Breast epithelium (tissue), 3 donors: ENCODE data around the gene KRT6C.

Experiments
- POLR2A ChIP-seq: fragments of 450-650 bp; IDR thresholded peaks from one replicate; pipeline ENCODE4 v1.6.1; 2016; ENCODE audit warnings: antibody characterized with exemption, mild to moderate bottlenecking, moderate library complexity
- POLR2AphosphoS5 ChIP-seq, 3 donors: sonication (generic); formaldehyde crosslinking; IDR thresholded peaks; one replicate each; pipeline ENCODE4 v1.6.1; 2017; ENCODE audit warnings: antibody characterized with exemption in 3 of 3
- TF ChIP-seq, protein P1 (sequence below), 3 donors: fragments of 450-650 bp; IDR thresholded peaks; one replicate each; pipeline ENCODE4 v1.5.1; 2016 to 2017; ENCODE audit warnings: antibody characterized with exemption in 3 of 3, mild to moderate bottlenecking in 3 of 3, moderate library complexity in 3 of 3

DNA sequence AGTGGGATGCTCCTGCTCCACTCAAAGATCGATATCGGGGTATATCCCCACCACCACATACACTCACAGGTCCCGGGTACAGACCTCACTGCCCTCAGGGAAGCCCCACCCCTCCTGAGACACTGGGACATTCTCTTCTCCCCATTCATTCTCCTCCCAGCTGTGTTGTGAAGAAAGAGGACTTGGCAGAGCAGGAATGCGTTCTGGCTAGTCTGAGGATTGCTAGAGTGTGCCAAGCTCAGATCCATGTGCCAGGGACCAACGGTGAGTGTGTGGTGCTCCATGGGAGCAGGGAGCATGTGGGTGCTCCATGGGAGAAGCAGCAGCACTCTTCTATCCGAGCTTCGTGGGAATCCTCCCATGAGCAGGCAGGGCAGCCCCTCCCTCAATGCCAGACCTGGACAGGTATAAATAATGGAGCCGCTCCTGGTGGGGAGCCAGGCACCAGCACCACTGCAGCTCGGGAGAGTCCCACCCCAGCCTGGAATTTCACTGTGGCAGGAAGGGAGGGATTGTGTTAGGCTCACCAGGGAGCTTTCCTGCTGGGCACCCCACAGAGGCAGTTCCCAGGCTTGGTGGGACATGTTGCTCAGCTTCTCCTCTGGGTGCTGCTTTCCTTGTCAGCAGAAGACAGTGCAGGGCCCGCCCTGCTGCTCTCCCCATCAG lies 48.9 kb upstream of the KRT6C start:
- TF ChIP-seq, protein P1, sequence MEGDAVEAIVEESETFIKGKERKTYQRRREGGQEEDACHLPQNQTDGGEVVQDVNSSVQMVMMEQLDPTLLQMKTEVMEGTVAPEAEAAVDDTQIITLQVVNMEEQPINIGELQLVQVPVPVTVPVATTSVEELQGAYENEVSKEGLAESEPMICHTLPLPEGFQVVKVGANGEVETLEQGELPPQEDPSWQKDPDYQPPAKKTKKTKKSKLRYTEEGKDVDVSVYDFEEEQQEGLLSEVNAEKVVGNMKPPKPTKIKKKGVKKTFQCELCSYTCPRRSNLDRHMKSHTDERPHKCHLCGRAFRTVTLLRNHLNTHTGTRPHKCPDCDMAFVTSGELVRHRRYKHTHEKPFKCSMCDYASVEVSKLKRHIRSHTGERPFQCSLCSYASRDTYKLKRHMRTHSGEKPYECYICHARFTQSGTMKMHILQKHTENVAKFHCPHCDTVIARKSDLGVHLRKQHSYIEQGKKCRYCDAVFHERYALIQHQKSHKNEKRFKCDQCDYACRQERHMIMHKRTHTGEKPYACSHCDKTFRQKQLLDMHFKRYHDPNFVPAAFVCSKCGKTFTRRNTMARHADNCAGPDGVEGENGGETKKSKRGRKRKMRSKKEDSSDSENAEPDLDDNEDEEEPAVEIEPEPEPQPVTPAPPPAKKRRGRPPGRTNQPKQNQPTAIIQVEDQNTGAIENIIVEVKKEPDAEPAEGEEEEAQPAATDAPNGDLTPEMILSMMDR (IDR thresholded peaks at IDR 0.05) = no peak
- TF ChIP-seq POLR2A (no peak), POLR2AphosphoS5 (IDR thresholded peaks at IDR 0.05) (peak; percentile 53 to 75 (median 71))
